ENCODE measurements around the gene MTOR. TPM values are rescaled to one million over a fixed set of nuclear protein-coding genes. Genes with fewer than 3 reads are reported as not detected.

The MTOR gene
- total RNA-seq, 2 donors from 2014 or later, result 29.3 to 34.1 TPM

GRCh38 chr1:11237356-11237755, 25.0 kb downstream of the MTOR start:
- peak; percentile 49 to 50 for ATAC-seq
- intact Hi-C loops (cut with DNase I), result no loop called here
- DNase-seq, result no peak

GRCh38 chr1:11233208-11233607, 29.1 kb downstream of the MTOR start:
- no peak for DNase-seq
- no peak for ATAC-seq
- intact Hi-C loops (cut with DNase I), result no loop called here

DNA sequence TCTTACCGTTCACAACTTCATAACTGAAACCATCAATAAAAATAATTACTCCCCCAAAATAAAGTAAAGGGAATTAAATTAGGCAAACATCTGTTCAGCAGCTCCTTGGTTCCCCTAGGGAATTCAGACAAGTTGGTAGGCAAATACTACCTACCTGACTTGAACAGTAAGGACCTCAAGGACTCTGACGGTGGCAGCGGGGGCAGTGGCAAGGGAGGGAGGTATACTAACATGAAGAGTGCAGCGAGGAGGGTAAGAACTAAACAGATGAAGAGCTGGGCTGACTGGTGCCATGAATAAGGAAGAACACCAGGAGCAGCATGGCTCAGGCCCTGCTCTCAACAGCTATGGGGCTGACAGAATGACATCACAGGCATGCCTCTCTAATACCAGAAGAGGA, 33.1 kb downstream of the MTOR start:
- no peak for ATAC-seq
- no peak for DNase-seq
- intact Hi-C loops (cut with DNase I), result no loop called here

DNA sequence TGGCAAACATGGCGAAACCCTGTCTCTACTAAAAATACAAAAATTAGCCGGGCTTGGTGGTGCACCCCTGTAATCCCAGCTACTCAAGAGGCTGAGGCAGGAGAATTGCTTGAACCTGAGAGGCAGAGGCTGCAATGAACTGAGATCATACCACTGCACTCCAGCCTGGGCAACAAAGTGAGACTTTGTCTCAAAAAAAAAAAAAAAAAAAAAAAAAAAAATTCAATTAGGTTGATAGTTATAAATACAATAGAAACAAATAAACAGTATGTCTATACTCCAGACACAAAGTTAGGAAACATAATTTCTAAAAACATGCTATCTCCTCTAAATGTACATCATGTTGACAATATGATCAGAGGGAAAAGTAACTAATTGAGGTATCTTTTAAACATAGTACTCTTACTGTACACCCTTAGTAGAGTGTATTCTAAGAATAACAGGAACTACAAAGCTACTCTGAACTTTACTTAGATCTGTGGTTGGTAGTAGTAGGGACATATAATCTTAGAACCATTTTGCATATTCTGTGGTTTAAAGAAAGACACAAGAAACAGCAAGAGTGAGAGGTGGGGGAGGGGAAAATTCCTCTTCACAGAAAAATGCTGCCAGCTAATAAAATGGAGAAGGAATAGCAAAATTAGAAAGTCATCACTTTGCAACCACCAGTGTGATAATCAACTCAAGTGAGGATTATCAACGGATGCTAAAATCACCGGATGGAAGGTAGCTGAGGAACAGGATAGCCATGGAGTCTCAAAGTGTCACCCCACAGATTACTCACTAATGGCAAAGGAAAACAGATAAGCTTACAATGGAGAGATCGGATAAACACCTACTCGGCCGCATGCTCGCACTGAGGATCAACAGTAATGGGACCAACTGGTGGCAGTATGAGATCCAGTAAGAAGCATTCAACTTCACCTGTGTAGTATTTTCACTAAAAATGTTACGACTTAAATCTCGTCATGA, 35.0 kb downstream of the MTOR start:
- intact Hi-C loops (cut with DNase I), result no loop called here
- no peak for ATAC-seq
- no peak for DNase-seq

DNA sequence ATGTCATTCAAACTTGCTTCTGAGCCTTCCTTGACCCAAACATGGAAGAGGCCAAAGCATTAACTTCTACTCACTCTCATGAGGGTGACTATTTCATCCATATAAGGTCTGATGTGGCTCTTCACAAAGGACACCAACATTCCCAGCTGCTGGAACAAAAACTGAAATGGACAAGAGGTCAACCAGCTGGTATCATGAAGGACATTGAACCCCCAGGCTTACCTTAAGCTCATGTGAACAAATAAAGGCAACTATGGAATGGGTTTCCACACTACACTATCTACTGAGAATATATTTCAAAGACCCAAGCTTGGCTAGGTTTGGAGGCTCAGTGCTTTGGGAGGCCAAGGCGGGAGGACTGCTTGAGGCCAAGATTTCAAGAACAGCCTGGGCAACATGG, 46.3 kb downstream of the MTOR start:
- ATAC-seq (no peak), DNase-seq (no peak)
- intact Hi-C loops (cut with DNase I), result loop anchor here in 1 of 2 donors (10.0 kb wide), 1 partner anchor 121 kb away; the partner anchor contains the start of gene EXOSC10

DNA sequence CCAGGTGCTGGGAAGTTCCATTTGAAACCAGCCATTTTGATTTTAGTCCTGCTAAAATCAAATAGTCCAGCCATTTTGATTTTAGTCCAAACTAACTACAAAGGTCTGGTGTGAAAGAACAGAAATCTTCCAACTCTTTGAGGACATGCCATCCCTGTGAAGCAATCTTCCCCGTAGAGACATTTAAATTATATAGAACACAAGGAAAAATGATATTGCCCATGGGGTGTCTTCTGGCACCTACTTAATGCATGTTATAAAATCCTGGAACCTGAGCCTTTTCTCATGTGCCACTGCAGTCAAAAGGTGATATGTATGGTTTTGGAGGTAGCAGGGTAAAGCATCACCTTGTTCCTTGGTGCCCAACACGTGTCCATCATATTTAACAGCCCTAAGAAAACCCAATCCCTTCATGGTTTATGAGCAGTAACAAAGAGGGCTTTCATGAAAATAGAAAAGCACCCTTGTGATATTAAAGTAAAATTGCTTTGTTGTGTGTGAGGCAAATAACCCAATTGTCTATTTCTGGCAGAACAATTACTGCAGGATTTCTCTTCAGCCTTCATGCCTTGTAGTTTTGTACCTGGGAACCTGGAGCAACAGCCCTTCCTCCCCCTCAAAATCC, 46.9 kb downstream of the MTOR start:
- intact Hi-C loops (cut with DNase I), result loop anchor here in 1 of 2 donors (10.0 kb wide), 1 partner anchor 121 kb away; the partner anchor contains the start of gene EXOSC10
- no peak for ATAC-seq
- DNase-seq, result no peak

DNA sequence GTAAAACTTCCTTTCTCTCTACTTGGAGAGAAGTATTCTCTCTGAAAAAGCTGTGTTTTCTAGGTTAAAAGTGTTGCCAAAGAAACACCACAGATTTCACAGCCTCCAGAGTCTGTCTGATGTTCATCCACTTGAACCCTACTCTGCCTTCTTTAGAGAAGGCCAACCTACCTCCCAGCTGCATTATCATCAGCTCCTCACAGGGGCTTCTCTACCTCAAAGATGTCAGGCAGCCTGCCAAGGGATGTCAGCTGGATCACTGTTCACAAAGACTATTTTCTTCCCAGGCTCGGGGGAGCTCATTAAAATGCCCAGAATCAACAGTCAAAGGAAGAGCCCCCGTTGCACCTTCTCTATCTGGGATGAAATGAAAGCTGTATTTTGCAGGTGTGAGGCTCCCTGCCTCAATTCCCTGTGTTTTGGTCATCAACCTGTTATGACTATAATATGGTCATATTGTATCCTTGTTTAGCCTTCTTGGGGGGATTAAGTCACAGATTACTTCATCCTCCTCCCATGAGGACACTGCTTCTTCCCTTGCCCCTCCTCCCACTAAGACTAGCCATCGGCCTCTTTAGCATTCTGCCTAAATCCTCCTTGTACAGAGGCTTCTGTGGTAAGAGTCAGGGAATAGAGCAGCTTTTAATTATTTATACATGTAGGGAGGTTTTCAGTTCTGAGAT, 47.5 kb downstream of the MTOR start:
- intact Hi-C loops (cut with DNase I), result loop anchor here in 1 of 2 donors (10.0 kb wide), 1 partner anchor 120 kb away; the partner anchor contains the start of gene EXOSC10
- ATAC-seq, result no peak
- DNase-seq, result no peak

- DNase-seq, result no peak
- intact Hi-C loops (cut with DNase I), result loop anchor here in 1 of 2 donors (10.0 kb wide), 1 partner anchor 117 kb away; the partner anchor contains the start of gene EXOSC10
- no peak for ATAC-seq
These were observed 50.3 kb downstream of the MTOR start for GRCh38 chr1:11211925-11212587.

DNA sequence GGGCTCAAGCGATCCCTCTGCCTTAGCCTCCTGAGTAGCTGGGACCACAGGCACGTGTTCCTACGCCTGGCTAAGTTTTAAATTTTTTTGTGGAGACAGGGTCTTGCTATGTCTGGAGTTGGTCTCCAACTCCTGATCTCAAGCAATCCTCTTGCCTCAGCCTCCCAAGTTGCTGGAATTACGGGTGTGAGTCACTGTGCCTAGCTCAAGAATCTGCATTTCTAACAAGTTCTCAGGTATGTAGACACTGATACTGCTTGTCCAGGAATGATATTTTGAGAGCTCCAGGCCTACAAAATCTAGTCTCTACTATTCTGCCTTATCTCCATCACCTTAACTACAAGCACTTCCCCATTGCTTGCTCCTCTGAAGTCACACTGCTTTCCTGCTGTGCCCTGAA, 50.9 kb downstream of the MTOR start:
- ATAC-seq (no peak), DNase-seq (no peak)
- intact Hi-C loops (cut with DNase I), result loop anchor here in 1 of 2 donors (10.0 kb wide), 1 partner anchor 117 kb away; the partner anchor contains the start of gene EXOSC10

- ATAC-seq (peak; percentile 38 to 59), DNase-seq (peak; percentile 33)
- intact Hi-C loops (cut with DNase I), result no loop called here
These were observed 54.3 kb downstream of the MTOR start for GRCh38 chr1:11207898-11208611.

DNA sequence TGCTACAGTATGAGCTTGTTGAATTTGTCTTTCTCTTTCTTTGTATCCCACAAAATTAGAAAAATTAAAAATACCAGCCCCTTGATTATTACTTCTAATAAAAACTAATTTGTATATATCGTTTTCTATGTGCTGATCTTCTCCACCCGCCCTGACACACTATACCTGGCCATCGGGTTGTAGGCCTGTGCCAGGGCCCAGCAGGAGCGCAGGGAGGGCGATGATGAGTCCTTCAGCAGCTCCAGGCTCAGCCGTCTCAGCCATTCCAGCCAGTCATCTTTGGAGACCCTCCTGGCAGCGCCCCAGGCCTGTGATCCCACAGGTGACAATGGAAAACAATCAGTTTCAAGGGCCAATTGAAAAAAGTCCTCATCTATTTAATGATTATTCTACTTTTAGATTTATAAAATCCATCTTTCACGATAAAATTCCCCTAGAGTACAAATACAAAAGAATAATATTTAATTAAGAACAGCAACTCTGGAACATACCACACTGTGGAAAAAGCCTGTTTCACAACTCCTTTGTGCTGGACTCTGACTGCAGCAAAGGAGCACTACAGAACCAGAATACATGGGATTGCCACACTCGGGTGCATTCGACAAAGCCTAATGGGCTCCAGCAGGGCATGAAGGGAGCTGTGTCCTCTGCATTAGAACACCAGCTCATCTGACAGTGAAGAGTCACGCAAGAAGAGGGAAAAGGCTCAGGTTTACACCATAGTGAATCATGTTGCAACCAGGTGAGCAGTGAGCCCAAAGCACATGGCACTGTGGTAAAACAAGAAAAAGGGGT, 57.8 kb downstream of the MTOR start:
- ATAC-seq, result peak in 1 of 2 donors; percentile 34
- intact Hi-C loops (cut with DNase I), result no loop called here
- DNase-seq, result no peak

GRCh38 chr1:11198851-11199594, 63.3 kb downstream of the MTOR start:
- no peak for DNase-seq
- no peak for ATAC-seq
- intact Hi-C loops (cut with DNase I), result no loop called here

DNA sequence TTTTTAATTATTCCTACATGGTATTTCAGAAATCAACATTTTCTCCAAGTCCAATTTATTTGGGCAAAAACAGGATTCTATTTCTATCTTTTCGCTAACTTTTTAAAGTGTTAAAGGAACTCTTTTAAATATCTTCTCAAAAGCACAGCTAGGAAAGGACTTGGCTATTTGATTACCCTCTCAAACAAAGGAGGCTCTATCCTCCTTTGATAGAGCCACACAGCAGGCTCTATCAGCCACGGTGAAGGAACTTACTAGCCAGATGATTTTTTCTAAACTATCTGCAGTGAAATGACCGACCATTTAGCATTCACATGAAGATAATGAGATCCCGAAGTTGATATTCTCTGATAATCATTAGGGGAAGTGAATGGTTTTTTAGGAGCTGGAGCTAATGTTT, 64.1 kb downstream of the MTOR start:
- intact Hi-C loops (cut with DNase I), result no loop called here
- ATAC-seq, result no peak
- no peak for DNase-seq

- ATAC-seq (no peak), DNase-seq (no peak)
- intact Hi-C loops (cut with DNase I), result no loop called here
These were observed 65.0 kb downstream of the MTOR start for GRCh38 chr1:11197359-11197758.

- no peak for DNase-seq
- intact Hi-C loops (cut with DNase I), result no loop called here
- no peak for ATAC-seq
These were observed 65.4 kb downstream of the MTOR start for GRCh38 chr1:11196945-11197344.

- ATAC-seq, result no peak
- intact Hi-C loops (cut with DNase I), result no loop called here
These were observed 67.8 kb downstream of the MTOR start for GRCh38 chr1:11194407-11195176.

More at GRCh38 chr1:11194407-11195176, 67.8 kb downstream of the MTOR start:
- DNase-seq, result no peak
